Mesothelial cell of epicardium (in vitro differentiated cells): ENCODE data around the gene TTC7B. TPM values are rescaled to one million over a fixed set of nuclear protein-coding genes. Genes with fewer than 3 reads are reported as not detected.

Source experiments
- DNase-seq, 2 experiments: peaks; one replicate each; pipeline ENCODE4 v3.0.0; 2021; ENCODE audit warnings: low spot score in 2 of 2; ENCODE audit not compliant: unreplicated experiment in 2 of 2
- H3K27ac Mint-ChIP-seq: 2 replicates; pipeline ENCODE4 v1.8.0; 2021; ENCODE audit warnings: mixed read lengths
- H3K27me3 Mint-ChIP-seq: 2 replicates; pipeline ENCODE4 v1.8.0; 2021; ENCODE audit warnings: low read depth, mixed read lengths
- H3K36me3 Mint-ChIP-seq: 2 replicates; pipeline ENCODE4 v1.8.0; 2021; ENCODE audit warnings: mixed read lengths
- H3K4me1 Mint-ChIP-seq: 2 replicates; pipeline ENCODE4 v1.8.0; 2021; ENCODE audit warnings: mixed read lengths
- H3K4me3 Mint-ChIP-seq: 2 replicates; pipeline ENCODE4 v1.8.0; 2021; ENCODE audit warnings: mild to moderate bottlenecking, moderate library complexity, mixed read lengths
- H3K9me3 Mint-ChIP-seq: 2 replicates; pipeline ENCODE4 v1.8.0; 2021; ENCODE audit warnings: mixed read lengths
- CTCF ChIP-seq: fragments of 200-600 bp; sonication (generic); IDR thresholded peaks from one replicate; pipeline ENCODE4 v1.5.0; 2021; ENCODE audit warnings: antibody characterized with exemption; ENCODE audit not compliant: unreplicated experiment
- total RNA-seq: library from RNA; stranded (reverse); gene quantifications from 3 replicates; pipeline ENCODE4 v1.2.1, GENCODE V29; 2021

Gene TTC7B
- total RNA-seq, 1 donor from 2014 or later = 56.5 TPM

- Mint-ChIP-seq H3K36me3 (peaks cover 12% of the 10 kb centered on the region), H3K27ac (peak overlapping the region; percentile 68), H3K9me3 (no peaks in the 10 kb centered on the region), H3K4me1 (peaks cover 30% of the 10 kb centered on the region), H3K4me3 (no peak overlapping the region), H3K27me3 (no peaks in the 10 kb centered on the region)
- no peak for DNase-seq
- no peak for TF ChIP-seq CTCF
These were observed 161.4 kb downstream of the TTC7B start for GRCh38 chr14:90654831-90655276.

DNA sequence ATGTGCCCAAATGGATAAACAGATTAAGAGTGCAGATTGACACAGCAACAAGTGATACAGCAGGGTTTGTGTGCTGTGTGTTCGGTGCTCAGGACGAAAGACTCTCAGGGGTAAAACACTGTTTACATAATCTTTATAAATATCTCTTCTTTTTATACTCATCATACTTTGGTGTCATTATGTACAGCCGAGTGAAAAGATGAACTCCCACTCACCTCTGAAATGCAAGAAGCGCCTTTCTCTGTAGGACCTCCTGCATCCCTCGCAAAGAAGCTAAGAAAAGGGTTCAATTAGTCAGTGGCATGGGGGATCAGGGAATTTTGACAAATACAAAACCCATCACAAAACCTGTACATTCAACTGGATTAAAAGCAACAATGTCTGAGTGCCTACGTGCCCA, 163.6 kb downstream of the TTC7B start:
- peaks cover 15% of the 10 kb centered on the region for H3K36me3 Mint-ChIP-seq
- DNase-seq = no peak
- peak overlapping the region; percentile 23 for H3K27ac Mint-ChIP-seq
- no peaks in the 10 kb centered on the region for H3K9me3 Mint-ChIP-seq
- peaks cover 21% of the 10 kb centered on the region for H3K4me1 Mint-ChIP-seq
- TF ChIP-seq CTCF = no peak
- H3K4me3 Mint-ChIP-seq = no peak overlapping the region
- no peaks in the 10 kb centered on the region for H3K27me3 Mint-ChIP-seq

- no peak for DNase-seq
- H3K27ac Mint-ChIP-seq = peak overlapping the region; percentile 39
- no peaks in the 10 kb centered on the region for H3K9me3 Mint-ChIP-seq
- peaks cover 23% of the 10 kb centered on the region for H3K4me1 Mint-ChIP-seq
- H3K27me3 Mint-ChIP-seq = no peaks in the 10 kb centered on the region
- H3K36me3 Mint-ChIP-seq = peaks cover 13% of the 10 kb centered on the region
- TF ChIP-seq CTCF = no peak
- no peak overlapping the region for H3K4me3 Mint-ChIP-seq
These were observed 164.2 kb downstream of the TTC7B start for GRCh38 chr14:90651976-90652560.

- no peak overlapping the region for H3K4me3 Mint-ChIP-seq
- no peak for TF ChIP-seq CTCF
- DNase-seq = no peak
- no peaks in the 10 kb centered on the region for H3K27me3 Mint-ChIP-seq
- H3K27ac Mint-ChIP-seq = peak overlapping the region; percentile 39
- no peaks in the 10 kb centered on the region for H3K9me3 Mint-ChIP-seq
- peaks cover 30% of the 10 kb centered on the region for H3K4me1 Mint-ChIP-seq
- H3K36me3 Mint-ChIP-seq = peaks cover 12% of the 10 kb centered on the region
These were observed 164.9 kb downstream of the TTC7B start for GRCh38 chr14:90651271-90651804.

DNA sequence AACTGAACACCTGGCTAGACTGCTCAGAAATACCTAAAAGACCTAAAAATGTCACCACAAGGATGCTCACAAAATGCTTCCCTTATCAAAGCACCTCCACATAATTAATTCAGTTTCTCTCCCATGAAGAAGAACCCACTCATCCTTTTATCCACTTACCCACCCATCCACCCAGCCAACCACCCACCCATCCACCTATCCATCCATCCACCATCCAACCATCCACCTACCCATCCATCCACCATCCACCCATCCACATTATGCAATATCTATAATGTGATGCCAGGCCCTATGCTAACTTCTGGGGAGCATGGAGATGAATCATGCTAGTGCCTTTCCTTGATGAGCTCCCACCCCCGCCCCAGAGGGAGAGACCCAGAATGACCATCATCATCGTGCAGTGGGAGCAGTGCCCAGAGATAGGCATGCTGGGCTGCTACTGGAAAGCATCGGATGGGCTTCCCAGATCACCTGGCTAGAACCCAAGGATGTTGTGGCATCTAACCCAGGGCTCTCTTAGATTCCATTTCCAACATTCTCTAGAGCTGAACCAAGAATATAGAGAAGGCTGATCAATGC, 166.6 kb downstream of the TTC7B start:
- DNase-seq = no peak
- H3K36me3 Mint-ChIP-seq = peaks cover 11% of the 10 kb centered on the region
- H3K4me1 Mint-ChIP-seq = peaks cover 32% of the 10 kb centered on the region
- TF ChIP-seq CTCF = no peak
- H3K27ac Mint-ChIP-seq = no peak overlapping the region
- H3K27me3 Mint-ChIP-seq = no peaks in the 10 kb centered on the region
- no peak overlapping the region for H3K4me3 Mint-ChIP-seq
- H3K9me3 Mint-ChIP-seq = no peaks in the 10 kb centered on the region
